ENCODE measurements around the gene IL37. TPM values are rescaled to one million over a fixed set of nuclear protein-coding genes. Genes with fewer than 3 reads are reported as not detected.

The IL37 gene
- total RNA-seq, 1 experiment from 2014 or later: not detected

GRCh38 chr2:112944971-112945370, 34.0 kb downstream of the IL37 start:
- POLR2A ChIA-PET: interaction anchor here (0.6 kb wide), 1 partner anchor 108 kb away, joined by 3 read pairs; no protein-coding TSS in a partner anchor
- CTCF ChIA-PET: interaction anchor here (0.6 to 2.3 kb wide), 5 partner anchors 14 to 218 kb away, joined by 3 to 18 read pairs (median 4); no protein-coding TSS in a partner anchor
- no peaks in the 10 kb centered on the region for H3K27me3 Mint-ChIP-seq (ENCODE audit: insufficient read depth, unreplicated experiment)
- no peak for DNase-seq (ENCODE audit: unreplicated experiment)
- no TSS peak for BruUV-seq (replicated peaks)
- intact Hi-C loops (cut with micrococcal nuclease): loop anchor here (5.0 kb wide), 1 partner anchor 343 kb away; no protein-coding TSS in a partner anchor
- H3K27ac Mint-ChIP-seq (ENCODE audit: low read depth, unreplicated experiment): no peak overlapping the region
- H3K36me3 Mint-ChIP-seq (ENCODE audit: insufficient read depth, unreplicated experiment): no peaks in the 10 kb centered on the region
- H3K9me3 Mint-ChIP-seq (ENCODE audit: unreplicated experiment): no peaks in the 10 kb centered on the region
- no peak for TF ChIP-seq CTCF (IDR thresholded peaks at IDR 0.05; ENCODE audit: unreplicated experiment)
- no peak overlapping the region for H3K4me3 Mint-ChIP-seq (ENCODE audit: unreplicated experiment)
- peaks cover 5% of the 10 kb centered on the region for H3K4me1 Mint-ChIP-seq (ENCODE audit: insufficient read depth, unreplicated experiment)

GRCh38 chr2:112946086-112946485, 35.1 kb downstream of the IL37 start:
- H3K9me3 Mint-ChIP-seq (ENCODE audit: unreplicated experiment): no peaks in the 10 kb centered on the region
- BruUV-seq (replicated peaks): no TSS peak
- DNase-seq (ENCODE audit: unreplicated experiment): no peak
- peaks cover 5% of the 10 kb centered on the region for H3K4me1 Mint-ChIP-seq (ENCODE audit: insufficient read depth, unreplicated experiment)
- no peaks in the 10 kb centered on the region for H3K36me3 Mint-ChIP-seq (ENCODE audit: insufficient read depth, unreplicated experiment)
- H3K27ac Mint-ChIP-seq (ENCODE audit: low read depth, unreplicated experiment): no peak overlapping the region
- no peak overlapping the region for H3K4me3 Mint-ChIP-seq (ENCODE audit: unreplicated experiment)
- TF ChIP-seq CTCF (IDR thresholded peaks at IDR 0.05; ENCODE audit: unreplicated experiment): no peak
- H3K27me3 Mint-ChIP-seq (ENCODE audit: insufficient read depth, unreplicated experiment): no peaks in the 10 kb centered on the region
- CTCF ChIA-PET: interaction anchor here (0.5 to 2.3 kb wide), 6 partner anchors 61 to 323 kb away, joined by 3 to 18 read pairs (median 6); no protein-coding TSS in a partner anchor
- intact Hi-C loops (cut with micrococcal nuclease): no loop called here
- POLR2A ChIA-PET: interaction anchor here (0.6 kb wide), 1 partner anchor 756 kb away, joined by 3 read pairs; no protein-coding TSS in a partner anchor

GRCh38 chr2:112947374-112947773, 36.4 kb downstream of the IL37 start:
- no peaks in the 10 kb centered on the region for H3K36me3 Mint-ChIP-seq (ENCODE audit: insufficient read depth, unreplicated experiment)
- peaks cover 5% of the 10 kb centered on the region for H3K4me1 Mint-ChIP-seq (ENCODE audit: insufficient read depth, unreplicated experiment)
- BruUV-seq (replicated peaks): no TSS peak
- no peaks in the 10 kb centered on the region for H3K27me3 Mint-ChIP-seq (ENCODE audit: insufficient read depth, unreplicated experiment)
- no peak overlapping the region for H3K27ac Mint-ChIP-seq (ENCODE audit: low read depth, unreplicated experiment)
- ChIA-PET CTCF (interaction anchor here (0.5 to 3.0 kb wide), 7 partner anchors 12 to 619 kb away, joined by 3 to 18 read pairs (median 3); no protein-coding TSS in a partner anchor), POLR2A (no interaction called here)
- no peak overlapping the region for H3K4me3 Mint-ChIP-seq (ENCODE audit: unreplicated experiment)
- intact Hi-C loops (cut with micrococcal nuclease): no loop called here
- H3K9me3 Mint-ChIP-seq (ENCODE audit: unreplicated experiment): no peaks in the 10 kb centered on the region
- no peak for DNase-seq (ENCODE audit: unreplicated experiment)
- TF ChIP-seq CTCF (IDR thresholded peaks at IDR 0.05; ENCODE audit: unreplicated experiment): no peak

- Mint-ChIP-seq H3K4me1 (ENCODE audit: insufficient read depth, unreplicated experiment) (no peaks in the 10 kb centered on the region), H3K36me3 (ENCODE audit: insufficient read depth, unreplicated experiment) (no peaks in the 10 kb centered on the region), H3K9me3 (ENCODE audit: unreplicated experiment) (no peaks in the 10 kb centered on the region), H3K27ac (ENCODE audit: low read depth, unreplicated experiment) (no peak overlapping the region), H3K27me3 (ENCODE audit: insufficient read depth, unreplicated experiment) (no peaks in the 10 kb centered on the region), H3K4me3 (ENCODE audit: unreplicated experiment) (no peak overlapping the region)
- intact Hi-C loops (cut with micrococcal nuclease): no loop called here
- ChIA-PET CTCF (interaction anchor here (0.7 to 3.0 kb wide), 2 partner anchors 10 to 200 kb away, joined by 3 to 18 read pairs; no protein-coding TSS in a partner anchor), POLR2A (no interaction called here)
- no peak for TF ChIP-seq CTCF (IDR thresholded peaks at IDR 0.05; ENCODE audit: unreplicated experiment)
- no peak for DNase-seq (ENCODE audit: unreplicated experiment)
- BruUV-seq (replicated peaks): no TSS peak
Observed at GRCh38 chr2:112949456-112949855, 38.5 kb downstream of the IL37 start.

Measured in MCF 10A (cell line).